Measurements from ENCODE around the gene ATP5F1D.

The ATP5F1D gene

GRCh38 chr19:1292419-1293151, 51.0 kb downstream of the ATP5F1D start:
- TF ChIP-seq, protein P1, sequence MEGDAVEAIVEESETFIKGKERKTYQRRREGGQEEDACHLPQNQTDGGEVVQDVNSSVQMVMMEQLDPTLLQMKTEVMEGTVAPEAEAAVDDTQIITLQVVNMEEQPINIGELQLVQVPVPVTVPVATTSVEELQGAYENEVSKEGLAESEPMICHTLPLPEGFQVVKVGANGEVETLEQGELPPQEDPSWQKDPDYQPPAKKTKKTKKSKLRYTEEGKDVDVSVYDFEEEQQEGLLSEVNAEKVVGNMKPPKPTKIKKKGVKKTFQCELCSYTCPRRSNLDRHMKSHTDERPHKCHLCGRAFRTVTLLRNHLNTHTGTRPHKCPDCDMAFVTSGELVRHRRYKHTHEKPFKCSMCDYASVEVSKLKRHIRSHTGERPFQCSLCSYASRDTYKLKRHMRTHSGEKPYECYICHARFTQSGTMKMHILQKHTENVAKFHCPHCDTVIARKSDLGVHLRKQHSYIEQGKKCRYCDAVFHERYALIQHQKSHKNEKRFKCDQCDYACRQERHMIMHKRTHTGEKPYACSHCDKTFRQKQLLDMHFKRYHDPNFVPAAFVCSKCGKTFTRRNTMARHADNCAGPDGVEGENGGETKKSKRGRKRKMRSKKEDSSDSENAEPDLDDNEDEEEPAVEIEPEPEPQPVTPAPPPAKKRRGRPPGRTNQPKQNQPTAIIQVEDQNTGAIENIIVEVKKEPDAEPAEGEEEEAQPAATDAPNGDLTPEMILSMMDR (conservative IDR thresholded peaks at IDR 0.05; ENCODE audit: low read depth) = no peak
- POLR2A ChIA-PET (ENCODE audit: low non-redundant PET) = no interaction called here
- no peak for DNase-seq (ENCODE audit: low spot score)
- no peak overlapping the region for H3K27ac ChIP-seq
- CTCF ChIA-PET = interaction anchor here (0.7 to 0.8 kb wide), 2 partner anchors 28 to 56 kb away, joined by 4 read pairs; no protein-coding TSS in a partner anchor

- no peak for DNase-seq (ENCODE audit: low spot score)
- no peak overlapping the region for H3K27ac ChIP-seq
- POLR2A ChIA-PET (ENCODE audit: low non-redundant PET) = no interaction called here
- CTCF ChIA-PET = interaction anchor here (0.9 kb wide), 1 partner anchor 14 kb away, joined by 3 read pairs; no protein-coding TSS in a partner anchor
- TF ChIP-seq, protein P1 (conservative IDR thresholded peaks at IDR 0.05; ENCODE audit: low read depth) = no peak
These were observed 52.4 kb downstream of the ATP5F1D start for GRCh38 chr19:1293782-1294604.

All from RWPE1 (cell line).